IPS-NIHi11 (cell line): ENCODE measurements around the gene SND1.

Experiments
- DNase-seq: peaks from one replicate; pipeline ENCODE4 v3.0.0; 2012; ENCODE audit warnings: mixed read lengths, low spot score

SND1 gene

DNA sequence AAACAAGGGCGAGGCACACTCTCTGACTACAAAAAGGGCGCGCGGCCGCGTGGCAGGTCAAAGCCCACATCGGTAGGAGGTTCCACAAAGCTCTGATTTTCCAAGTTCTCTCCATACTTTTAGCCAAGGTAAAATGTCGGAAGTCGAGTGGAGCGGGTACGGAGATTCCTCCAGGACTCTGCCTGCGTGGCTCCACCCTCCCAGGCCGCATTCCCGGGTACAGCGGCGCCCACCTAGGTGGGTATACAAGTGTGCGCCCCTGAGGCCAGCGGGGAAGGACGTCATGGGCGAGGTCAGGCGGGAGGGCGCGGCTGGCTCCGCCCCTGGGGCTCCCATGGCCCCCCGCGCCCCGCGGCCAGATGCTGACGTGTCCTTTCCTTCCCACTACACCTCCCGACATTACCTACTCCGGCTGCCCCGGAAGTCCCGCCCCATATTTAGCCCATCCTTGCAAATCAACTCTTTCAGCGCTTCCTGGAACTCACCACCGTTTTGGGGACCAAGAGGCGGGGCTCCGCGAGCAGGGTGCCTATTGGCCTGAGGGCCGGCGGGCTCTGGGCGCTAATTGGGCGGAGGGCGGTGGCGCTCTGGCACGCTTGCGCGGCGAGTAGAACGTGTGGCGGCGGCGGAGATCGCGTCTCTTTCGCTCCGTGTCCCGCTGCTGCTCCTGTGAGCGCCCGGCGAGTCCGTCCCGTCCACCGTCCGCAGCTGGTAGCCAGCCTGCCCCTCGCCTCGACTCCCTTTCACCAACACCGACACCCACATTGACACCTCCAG is at the start of gene SND1:
TSS of gene SND1 (plus strand) at position 639 of the 777 bp plus-strand sequence. CDS start 180 bp downstream, outside the sequence.
- DNase-seq, result peak; percentile 98

- DNase-seq, result no peak
Measured at GRCh38 chr7:127608446-127608845, 43.5 kb upstream of the SND1 start.

- DNase-seq, result no peak
Measured at GRCh38 chr7:127609297-127609696, 42.7 kb upstream of the SND1 start.

- no peak for DNase-seq
Measured at GRCh38 chr7:127612263-127612662, 39.7 kb upstream of the SND1 start.

- DNase-seq, result no peak
Measured at GRCh38 chr7:127616724-127617123, 35.3 kb upstream of the SND1 start.

- DNase-seq, result no peak
Measured at GRCh38 chr7:127618042-127618441, 34.0 kb upstream of the SND1 start, which contains the start of gene PAX4. PAX4 (minus strand) TSS chr7:127618142; CDS start chr7:127615928, 2,214 bp downstream.

GRCh38 chr7:127618775-127619174 is 33.2 kb upstream of the SND1 start:
- DNase-seq, result no peak

DNA sequence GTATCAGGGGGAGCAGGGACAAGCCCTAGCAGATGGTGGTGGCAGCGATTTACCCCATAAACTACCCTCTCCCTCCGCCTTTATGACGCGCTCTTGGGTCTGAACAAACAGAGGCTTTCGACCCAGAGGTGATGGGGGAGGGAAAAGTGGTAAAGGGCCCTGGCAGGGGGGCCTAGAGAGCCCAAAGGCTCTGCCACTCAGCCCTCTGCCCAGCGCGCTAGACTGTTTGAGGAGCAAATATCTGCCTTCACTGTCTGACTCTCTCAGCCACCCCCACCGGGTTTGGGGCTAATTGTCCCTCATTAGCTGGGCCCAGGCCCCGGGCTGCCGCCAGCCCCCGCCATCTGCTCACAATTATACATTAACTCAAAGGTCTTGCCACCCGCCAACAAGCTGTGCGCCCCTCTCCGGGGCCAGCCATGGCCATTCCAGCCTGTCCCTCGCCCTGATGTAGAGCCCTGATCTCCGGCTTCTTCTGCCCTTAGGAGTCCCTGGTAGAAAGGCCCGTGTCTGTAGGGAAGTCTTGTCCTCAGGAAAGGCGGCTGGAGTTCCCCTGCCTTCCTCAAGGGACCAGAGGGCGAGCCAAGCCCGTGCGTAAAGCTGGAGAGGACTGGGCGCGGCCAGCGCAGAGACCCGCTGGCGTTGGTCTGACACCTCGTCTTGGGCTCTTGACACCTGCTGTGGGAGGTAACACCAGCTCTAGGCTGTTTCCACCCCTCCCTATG is 32.2 kb upstream of the SND1 start:
- DNase-seq, result peak; percentile 63

- DNase-seq, result peak; percentile 53
Measured at GRCh38 chr7:127620406-127621233, 31.4 kb upstream of the SND1 start.

- no peak for DNase-seq
Measured at GRCh38 chr7:127625331-127625730, 26.7 kb upstream of the SND1 start.

- DNase-seq, result peak; percentile 44
Measured at GRCh38 chr7:127628445-127628844, 23.5 kb upstream of the SND1 start.

GRCh38 chr7:127629268-127629854 is 22.6 kb upstream of the SND1 start:
- peak; percentile 84 for DNase-seq

DNA sequence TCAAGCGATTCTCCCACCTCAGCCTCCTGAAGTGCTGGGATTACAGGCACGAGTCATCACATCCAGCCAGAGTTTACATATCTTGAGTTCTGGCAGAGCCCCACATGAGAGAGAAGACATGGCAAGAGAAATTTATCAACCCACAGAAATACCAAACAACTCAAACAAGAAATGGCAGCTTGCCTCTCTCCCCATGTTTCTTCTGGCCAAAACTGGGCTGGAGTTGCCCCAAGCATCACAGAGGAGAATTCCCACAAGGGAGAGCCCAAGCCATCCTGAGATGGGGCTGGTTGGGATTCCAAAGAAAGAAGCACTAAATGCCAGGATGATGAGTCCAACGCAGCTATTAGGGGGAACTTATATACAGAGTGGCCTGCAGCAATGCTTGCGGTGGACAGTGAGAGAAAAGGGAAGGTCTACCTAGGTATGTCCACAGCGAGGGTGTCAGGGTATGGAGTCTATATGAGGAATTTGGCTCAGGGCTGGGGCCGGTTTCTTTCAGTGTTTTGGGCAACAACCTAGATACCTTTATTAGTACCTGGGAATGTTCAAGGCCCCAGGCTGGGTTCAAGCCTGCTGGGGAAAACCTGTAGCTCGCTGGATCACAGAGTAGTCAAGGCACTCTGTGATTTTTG is 19.6 kb upstream of the SND1 start:
- DNase-seq, result no peak

DNA sequence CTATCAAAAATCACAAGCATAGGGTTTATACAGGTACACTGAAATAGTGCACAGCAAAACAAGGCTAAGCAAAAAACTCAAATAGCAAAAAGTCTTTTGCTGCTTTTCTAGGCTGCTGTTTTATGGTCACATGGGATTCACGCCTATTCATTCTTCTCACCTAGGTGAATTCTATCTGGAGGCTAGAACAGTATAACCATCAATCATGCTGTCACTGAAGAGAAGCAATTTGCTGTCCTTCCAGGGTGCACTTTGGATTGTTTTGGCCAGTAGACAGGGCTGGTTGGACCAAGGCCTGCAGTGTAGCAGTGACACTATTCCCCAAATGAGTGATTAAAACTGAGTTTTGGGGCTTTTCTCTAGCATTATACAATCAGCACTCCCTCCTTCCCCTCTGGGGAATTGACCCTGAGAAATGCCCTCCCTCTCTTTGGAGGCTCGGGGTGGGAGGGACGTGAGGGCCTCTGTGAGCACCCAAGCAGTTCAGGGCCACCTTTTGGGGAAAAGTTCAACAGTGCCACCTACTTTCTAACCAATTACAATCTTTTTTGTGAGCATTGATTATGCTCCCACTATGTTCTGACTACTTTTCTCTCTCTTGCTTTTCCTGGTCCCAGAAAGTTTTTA is 16.2 kb upstream of the SND1 start:
- DNase-seq, result no peak

GRCh38 chr7:127638197-127638596 is 13.8 kb upstream of the SND1 start:
- DNase-seq, result no peak

- DNase-seq, result no peak
Measured at GRCh38 chr7:127644484-127644883, 7.5 kb upstream of the SND1 start.

- DNase-seq, result no peak
Measured at GRCh38 chr7:127647636-127648035, 4.4 kb upstream of the SND1 start.

GRCh38 chr7:127648986-127649385 is 3.0 kb upstream of the SND1 start:
- DNase-seq, result no peak

- DNase-seq, result peak; percentile 33
Measured at GRCh38 chr7:127650847-127651555, 993 bp upstream of the SND1 start.
